ENCODE results near the gene ADORA3.

DNA sequence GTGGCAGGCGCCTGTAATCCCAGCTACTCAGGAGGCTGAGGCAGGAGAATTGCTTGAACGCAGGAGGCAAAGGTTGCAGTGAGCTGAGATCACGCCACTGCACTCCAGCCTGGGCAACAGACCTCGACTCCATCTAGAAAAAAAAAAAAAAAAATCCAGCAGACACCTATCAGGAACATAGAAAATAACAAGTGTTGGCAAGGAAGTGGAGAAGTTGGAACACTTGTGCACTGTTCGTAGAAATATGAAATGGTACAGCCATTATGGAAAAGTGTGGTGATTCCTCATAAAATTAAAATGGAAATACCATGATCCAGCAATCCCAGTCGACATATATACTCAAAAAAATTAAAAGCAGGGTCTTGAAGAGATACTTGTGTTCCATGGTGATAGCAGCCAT lies 41.7 kb downstream of the ADORA3 start:
- TF ChIP-seq, protein P1, sequence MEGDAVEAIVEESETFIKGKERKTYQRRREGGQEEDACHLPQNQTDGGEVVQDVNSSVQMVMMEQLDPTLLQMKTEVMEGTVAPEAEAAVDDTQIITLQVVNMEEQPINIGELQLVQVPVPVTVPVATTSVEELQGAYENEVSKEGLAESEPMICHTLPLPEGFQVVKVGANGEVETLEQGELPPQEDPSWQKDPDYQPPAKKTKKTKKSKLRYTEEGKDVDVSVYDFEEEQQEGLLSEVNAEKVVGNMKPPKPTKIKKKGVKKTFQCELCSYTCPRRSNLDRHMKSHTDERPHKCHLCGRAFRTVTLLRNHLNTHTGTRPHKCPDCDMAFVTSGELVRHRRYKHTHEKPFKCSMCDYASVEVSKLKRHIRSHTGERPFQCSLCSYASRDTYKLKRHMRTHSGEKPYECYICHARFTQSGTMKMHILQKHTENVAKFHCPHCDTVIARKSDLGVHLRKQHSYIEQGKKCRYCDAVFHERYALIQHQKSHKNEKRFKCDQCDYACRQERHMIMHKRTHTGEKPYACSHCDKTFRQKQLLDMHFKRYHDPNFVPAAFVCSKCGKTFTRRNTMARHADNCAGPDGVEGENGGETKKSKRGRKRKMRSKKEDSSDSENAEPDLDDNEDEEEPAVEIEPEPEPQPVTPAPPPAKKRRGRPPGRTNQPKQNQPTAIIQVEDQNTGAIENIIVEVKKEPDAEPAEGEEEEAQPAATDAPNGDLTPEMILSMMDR (optimal IDR thresholded peaks at IDR 0.05 in 1 of 3, IDR thresholded peaks at IDR 0.05 in 1 of 3, conservative IDR thresholded peaks at IDR 0.05 in 1 of 3; ENCODE audit: extremely low read depth in 1 of 3, insufficient read depth in 2 of 3, low read length in 3 of 3): no peak
- no peak for TF ChIP-seq EZH2 (IDR thresholded peaks at IDR 0.05; ENCODE audit: low read length)

All from keratinocyte (primary cell).